Lung (tissue), 12 donors: ENCODE data around the gene TBL1Y. TPM values are rescaled to one million over a fixed set of nuclear protein-coding genes. Genes with fewer than 3 reads are reported as not detected.

Experiments
- ATAC-seq: fragments of 200-7000 bp; cut with Tn5 transposase; one replicate; pipeline ENCODE4 v1.9.1; 2020; ENCODE audit warnings: moderate number of reproducible peaks; ENCODE audit not compliant: insufficient read depth, low FRiP score
- DNase-seq, 3 donors: peaks; one replicate each; pipeline ENCODE4 v3.0.0-alpha.2; 2013 to 2017
- H3K27ac ChIP-seq, 2 donors: one replicate each; pipeline ENCODE4 v1.5.1; 2013; ENCODE audit warnings: mild to moderate bottlenecking in 2 of 2, moderate library complexity in 2 of 2, control low read depth in 1 of 2, inconsistent platforms in 1 of 2, low read depth in 1 of 2, low read length in 1 of 2
- H3K27me3 ChIP-seq, 3 donors: one replicate each; pipeline ENCODE4 v1.5.1; 2013; ENCODE audit warnings: low read length in 2 of 3; ENCODE audit not compliant: control insufficient read depth in 3 of 3, insufficient read depth in 3 of 3
- H3K36me3 ChIP-seq, 4 donors: one replicate each; pipeline ENCODE4 v1.5.1; 2013; ENCODE audit warnings: low read length in 4 of 4, mild to moderate bottlenecking in 1 of 4, moderate library complexity in 1 of 4; ENCODE audit not compliant: control insufficient read depth in 4 of 4, insufficient read depth in 4 of 4
- H3K4me1 ChIP-seq, 5 donors: one replicate each; pipeline ENCODE4 v1.5.1; 2013; ENCODE audit warnings: low read length in 5 of 5, mild to moderate bottlenecking in 2 of 5, moderate library complexity in 1 of 5; ENCODE audit not compliant: control insufficient read depth in 5 of 5, insufficient read depth in 5 of 5
- H3K4me3 ChIP-seq: one replicate; pipeline ENCODE4 v1.5.1; 2013; ENCODE audit warnings: mild to moderate bottlenecking, control low read depth, moderate library complexity
- H3K9ac ChIP-seq, 2 donors: one replicate each; pipeline ENCODE4 v1.5.1; 2013; ENCODE audit warnings: low read length in 2 of 2, control low read depth in 1 of 2; ENCODE audit not compliant: insufficient read depth in 1 of 2
- H3K9me3 ChIP-seq, 4 donors: one replicate each; pipeline ENCODE4 v1.5.1; 2013; ENCODE audit warnings: low read length in 3 of 4, mild to moderate bottlenecking in 1 of 4, moderate library complexity in 1 of 4; ENCODE audit not compliant: control insufficient read depth in 4 of 4, insufficient read depth in 3 of 4
- WGBS, 2 donors: extraction: QIAGEN DNeasy Blood & Tissue Kit; methylation state at CpG; one replicate each; pipeline ENCODE4 v1.1.7; 2013; 5-methylcytosine and 5-hydroxymethylcytosine counted together
- polyA plus RNA-seq, 2 donors: library from polyadenylated mRNA; stranded (reverse); fragments of 200-250 nt; gene quantifications; one replicate each; pipeline ENCODE4 v1.2.1, GENCODE V29; 2013
- total RNA-seq, 2 donors: library from RNA; depleted of rRNA in 1 of 2; stranded (reverse); fragments of >200 nt in 1 of 2; gene quantifications; one replicate each; pipeline ENCODE4 v1.2.1, GENCODE V29; 2014 to 2021
- TF ChIP-seq, protein P1 (sequence below): IDR thresholded peaks from 2 replicates; pipeline ENCODE4 v1.5.1; 2012; ENCODE audit warnings: mild to moderate bottlenecking; ENCODE audit errors: control extremely low read depth, extremely low read depth
- donor health status: control.
- donor health status: control.
- donor health status: Bipolar disorder and iron deficiency.
- donor health status: healthy.
- donor health status: DM: yes; HTN: yes; CAD: no.

TBL1Y gene
- total and polyA plus RNA-seq, 4 donors = 0.18 TPM; not detected in 3

DNA sequence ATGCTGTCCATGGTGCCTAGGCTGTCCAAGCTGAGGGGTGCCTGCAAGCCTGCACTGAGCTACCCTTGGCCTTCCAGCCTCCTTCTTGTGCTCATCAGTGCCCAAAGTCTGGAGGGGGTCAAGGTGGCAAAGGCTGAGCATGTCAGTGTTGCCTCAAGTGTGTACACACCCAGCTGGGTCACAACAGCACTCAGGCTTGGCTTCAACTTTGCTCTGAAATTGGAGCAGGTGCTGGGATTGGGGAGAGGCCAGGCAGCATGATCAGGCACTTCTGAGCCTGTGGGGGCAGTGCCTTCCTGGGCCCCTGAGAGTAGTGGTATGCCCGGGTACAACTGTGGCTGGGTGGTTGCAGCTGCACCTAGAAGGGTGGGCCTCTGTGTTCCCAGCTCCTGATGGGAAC lies 18.7 kb downstream of the TBL1Y start:
- Histone ChIP-seq H3K9me3 (no peaks in the 10 kb centered on the region), H3K4me3 (no peak overlapping the region), H3K4me1 (no peaks in the 10 kb centered on the region), H3K27ac (no peak overlapping the region), H3K36me3 (no peaks in the 10 kb centered on the region), H3K27me3 (no peaks in the 10 kb centered on the region), H3K9ac (no peak overlapping the region)
- TF ChIP-seq, protein P1, sequence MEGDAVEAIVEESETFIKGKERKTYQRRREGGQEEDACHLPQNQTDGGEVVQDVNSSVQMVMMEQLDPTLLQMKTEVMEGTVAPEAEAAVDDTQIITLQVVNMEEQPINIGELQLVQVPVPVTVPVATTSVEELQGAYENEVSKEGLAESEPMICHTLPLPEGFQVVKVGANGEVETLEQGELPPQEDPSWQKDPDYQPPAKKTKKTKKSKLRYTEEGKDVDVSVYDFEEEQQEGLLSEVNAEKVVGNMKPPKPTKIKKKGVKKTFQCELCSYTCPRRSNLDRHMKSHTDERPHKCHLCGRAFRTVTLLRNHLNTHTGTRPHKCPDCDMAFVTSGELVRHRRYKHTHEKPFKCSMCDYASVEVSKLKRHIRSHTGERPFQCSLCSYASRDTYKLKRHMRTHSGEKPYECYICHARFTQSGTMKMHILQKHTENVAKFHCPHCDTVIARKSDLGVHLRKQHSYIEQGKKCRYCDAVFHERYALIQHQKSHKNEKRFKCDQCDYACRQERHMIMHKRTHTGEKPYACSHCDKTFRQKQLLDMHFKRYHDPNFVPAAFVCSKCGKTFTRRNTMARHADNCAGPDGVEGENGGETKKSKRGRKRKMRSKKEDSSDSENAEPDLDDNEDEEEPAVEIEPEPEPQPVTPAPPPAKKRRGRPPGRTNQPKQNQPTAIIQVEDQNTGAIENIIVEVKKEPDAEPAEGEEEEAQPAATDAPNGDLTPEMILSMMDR = no peak
- DNase-seq (no peak), ATAC-seq (no peak)
- no CpG with 5 or more reads among the region's 1 CpG for WGBS, 2 donors

DNA sequence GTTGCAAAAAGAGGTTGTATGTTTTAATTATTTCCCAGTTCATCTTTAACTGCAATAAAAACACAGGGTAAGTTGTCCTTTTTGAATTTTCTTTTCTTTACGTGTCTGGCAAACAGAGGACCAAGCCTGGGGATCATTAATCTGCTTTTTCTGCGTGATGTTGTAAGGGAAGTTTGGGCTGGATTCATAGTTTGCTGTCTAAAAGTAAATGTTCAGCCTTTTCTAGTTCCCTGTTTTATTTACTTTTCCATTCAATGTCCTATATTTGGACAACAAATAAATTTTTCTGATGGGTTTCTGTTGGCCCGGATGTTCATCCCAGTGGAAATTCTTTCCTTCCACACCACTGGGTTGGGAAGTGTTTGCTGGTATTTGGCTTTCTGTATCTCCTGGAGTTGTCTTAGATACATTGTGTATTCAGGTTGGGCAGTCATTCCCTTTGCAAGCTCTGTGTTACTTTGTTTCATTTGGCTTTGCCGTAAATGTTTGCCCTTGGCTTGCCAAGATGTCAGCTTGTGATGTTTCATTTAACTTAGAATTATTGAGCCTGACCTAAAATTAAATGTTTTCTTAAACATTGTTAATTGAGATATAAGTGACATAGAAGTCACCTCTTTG lies 21.4 kb downstream of the TBL1Y start:
- H3K9me3 ChIP-seq = no peaks in the 10 kb centered on the region
- H3K4me1 ChIP-seq = no peaks in the 10 kb centered on the region
- no peaks in the 10 kb centered on the region for H3K36me3 ChIP-seq
- no peaks in the 10 kb centered on the region for H3K27me3 ChIP-seq
- TF ChIP-seq, protein P1 = no peak
- H3K9ac ChIP-seq = no peak overlapping the region
- no peak overlapping the region for H3K27ac ChIP-seq
- DNase-seq (no peak), ATAC-seq (no peak)
- WGBS, 2 donors = 93% methylated on average over 4 of the region's 4 CpGs; no CpG with 5 or more reads in 1 of the 2 donors
- H3K4me3 ChIP-seq = no peak overlapping the region

DNA sequence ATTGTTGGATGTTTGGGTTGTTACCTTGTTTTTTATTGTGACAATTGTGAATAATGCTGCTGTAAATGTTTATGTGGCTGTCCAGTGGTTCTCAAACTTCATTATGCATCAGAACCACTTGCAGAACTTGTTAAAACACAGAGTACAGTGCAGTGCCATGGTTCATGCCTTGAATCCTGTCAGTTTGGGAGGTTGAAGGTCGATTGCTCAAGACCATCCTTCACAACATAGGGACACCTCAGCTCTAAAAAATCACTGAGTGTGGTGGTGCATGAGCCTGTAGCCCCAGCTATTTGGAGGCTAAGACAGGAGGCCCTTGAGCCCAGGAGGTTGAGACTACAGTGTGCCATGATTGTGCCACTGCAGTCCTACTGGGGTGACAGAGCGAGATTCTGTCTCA lies 25.0 kb downstream of the TBL1Y start:
- no peaks in the 10 kb centered on the region for H3K27me3 ChIP-seq
- H3K9ac ChIP-seq = no peak overlapping the region
- ATAC-seq (no peak), DNase-seq (no peak)
- H3K36me3 ChIP-seq = no peaks in the 10 kb centered on the region
- no peak overlapping the region for H3K27ac ChIP-seq
- no peaks in the 10 kb centered on the region for H3K9me3 ChIP-seq
- 94% methylated on average over 2 of the region's 2 CpGs; no CpG with 5 or more reads in 1 of the 2 donors for WGBS, 2 donors
- TF ChIP-seq, protein P1 = no peak
- H3K4me1 ChIP-seq = no peaks in the 10 kb centered on the region
- no peak overlapping the region for H3K4me3 ChIP-seq

DNA sequence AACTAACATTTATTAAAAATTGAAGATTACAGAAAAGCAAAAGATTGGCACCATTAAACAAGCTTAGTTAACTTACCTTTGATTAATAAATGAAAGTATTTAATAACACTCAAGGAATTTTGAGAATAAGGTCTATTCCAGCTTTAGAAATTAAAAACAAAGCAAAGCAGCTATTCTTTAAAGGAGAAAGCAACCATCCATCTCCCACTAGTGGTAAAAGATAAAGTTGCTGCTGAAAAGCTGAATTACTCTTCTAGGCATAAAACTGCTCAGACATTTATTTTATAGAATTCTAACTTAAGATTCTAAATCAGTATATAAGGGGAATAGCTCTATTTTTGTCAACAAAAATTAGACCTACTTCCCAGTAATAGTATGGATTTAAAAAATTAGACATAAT lies 37.2 kb downstream of the TBL1Y start:
- no peaks in the 10 kb centered on the region for H3K27me3 ChIP-seq
- H3K4me1 ChIP-seq = no peaks in the 10 kb centered on the region
- H3K36me3 ChIP-seq = no peaks in the 10 kb centered on the region
- TF ChIP-seq, protein P1 = no peak
- no peak overlapping the region for H3K4me3 ChIP-seq
- H3K9ac ChIP-seq = no peak overlapping the region
- H3K27ac ChIP-seq = no peak overlapping the region
- DNase-seq (no peak), ATAC-seq (no peak)
- H3K9me3 ChIP-seq = no peaks in the 10 kb centered on the region
